ENCODE data around the gene LAP3. TPM values are rescaled to one million over a fixed set of nuclear protein-coding genes. Genes with fewer than 3 reads are reported as not detected.

LAP3 gene
- total and polyA plus RNA-seq, 8 donors, result 10.4 to 30.0 (median 17.8) TPM

DNA sequence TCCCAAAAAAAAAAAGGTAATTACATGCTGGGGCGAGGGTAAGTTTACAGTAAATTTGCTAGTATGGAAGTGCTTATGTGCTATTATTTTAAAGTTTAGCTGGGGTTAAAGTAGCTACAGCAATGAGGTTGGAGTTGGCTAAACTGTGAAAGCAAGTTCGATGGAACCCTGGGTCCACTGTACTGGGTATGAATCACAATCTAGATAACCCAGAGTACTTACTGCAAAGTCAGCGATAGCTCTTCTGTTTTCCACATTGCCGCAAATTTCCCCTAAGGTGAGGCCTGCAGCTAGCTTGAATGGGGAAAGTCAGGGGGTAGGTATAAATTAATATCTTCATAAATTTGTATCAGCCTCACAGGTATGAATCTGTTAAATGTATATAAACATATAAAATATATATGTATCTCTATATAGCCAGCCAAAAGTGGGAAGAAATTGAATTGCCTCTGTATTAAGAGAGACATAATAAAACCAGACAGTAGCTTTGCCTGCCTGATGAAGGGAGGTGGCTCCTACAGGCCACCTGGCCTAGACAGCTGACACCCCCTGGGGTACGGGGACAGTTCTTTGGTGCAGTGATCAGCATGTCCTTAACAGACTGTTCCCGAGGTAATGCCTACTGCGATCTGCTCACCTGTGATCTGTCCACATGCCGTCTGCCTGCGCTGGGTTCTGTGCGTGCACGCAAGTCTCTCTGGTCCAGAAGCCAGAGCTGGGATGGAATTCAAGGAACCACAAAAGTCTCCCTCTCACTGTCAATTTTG lies 31.4 kb upstream of the LAP3 start:
- no peaks in the 10 kb centered on the region for H3K4me1 ChIP-seq
- intact Hi-C loops (cut with DNase I), result loop anchor here in 2 of 3 donors (5.0 kb wide), 2 partner anchors 92 to 97 kb away; no protein-coding TSS in a partner anchor
- H3K4me3 ChIP-seq, result no peak overlapping the region
- no peaks in the 10 kb centered on the region for H3K9me3 ChIP-seq
- no peaks in the 10 kb centered on the region for H3K27me3 ChIP-seq
- no peak for FAIRE-seq
- 63 to 67% methylated on average over 11 of the region's 11 CpGs for WGBS, 2 donors
- no peak for DNase-seq
- H3K27ac ChIP-seq, result no peak overlapping the region
- ATAC-seq, result no peak
- TF ChIP-seq, protein P1, sequence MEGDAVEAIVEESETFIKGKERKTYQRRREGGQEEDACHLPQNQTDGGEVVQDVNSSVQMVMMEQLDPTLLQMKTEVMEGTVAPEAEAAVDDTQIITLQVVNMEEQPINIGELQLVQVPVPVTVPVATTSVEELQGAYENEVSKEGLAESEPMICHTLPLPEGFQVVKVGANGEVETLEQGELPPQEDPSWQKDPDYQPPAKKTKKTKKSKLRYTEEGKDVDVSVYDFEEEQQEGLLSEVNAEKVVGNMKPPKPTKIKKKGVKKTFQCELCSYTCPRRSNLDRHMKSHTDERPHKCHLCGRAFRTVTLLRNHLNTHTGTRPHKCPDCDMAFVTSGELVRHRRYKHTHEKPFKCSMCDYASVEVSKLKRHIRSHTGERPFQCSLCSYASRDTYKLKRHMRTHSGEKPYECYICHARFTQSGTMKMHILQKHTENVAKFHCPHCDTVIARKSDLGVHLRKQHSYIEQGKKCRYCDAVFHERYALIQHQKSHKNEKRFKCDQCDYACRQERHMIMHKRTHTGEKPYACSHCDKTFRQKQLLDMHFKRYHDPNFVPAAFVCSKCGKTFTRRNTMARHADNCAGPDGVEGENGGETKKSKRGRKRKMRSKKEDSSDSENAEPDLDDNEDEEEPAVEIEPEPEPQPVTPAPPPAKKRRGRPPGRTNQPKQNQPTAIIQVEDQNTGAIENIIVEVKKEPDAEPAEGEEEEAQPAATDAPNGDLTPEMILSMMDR (IDR thresholded peaks at IDR 0.05), result no peak
- H3K36me3 ChIP-seq, result no peaks in the 10 kb centered on the region

DNA sequence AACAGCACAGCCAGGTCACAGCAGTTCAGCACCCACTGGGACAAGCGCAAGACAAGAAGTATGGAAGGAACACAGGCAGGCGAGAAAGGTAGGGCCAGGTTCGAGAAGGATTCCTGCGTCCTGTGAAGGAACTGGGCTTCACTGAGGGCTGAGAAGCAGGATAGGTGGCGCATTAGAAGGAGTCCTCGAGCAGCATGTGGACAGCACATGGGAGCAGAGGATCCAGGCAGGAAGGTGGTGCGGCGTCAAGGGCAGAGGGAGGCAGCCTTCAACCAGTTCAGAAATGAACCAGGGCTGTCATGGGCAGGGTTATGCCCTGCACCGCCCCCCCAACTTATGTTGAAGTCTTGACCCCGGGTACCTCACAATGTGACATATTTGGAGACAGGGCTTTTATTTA lies 30.8 kb upstream of the LAP3 start:
- ATAC-seq (no peak), DNase-seq (no peak), FAIRE-seq (no peak)
- no peak overlapping the region for H3K27ac ChIP-seq
- no peak overlapping the region for H3K4me3 ChIP-seq
- H3K27me3 ChIP-seq, result no peaks in the 10 kb centered on the region
- no peaks in the 10 kb centered on the region for H3K4me1 ChIP-seq
- intact Hi-C loops (cut with DNase I), result loop anchor here in 2 of 3 donors (5.0 kb wide), 2 partner anchors 91 to 96 kb away; no protein-coding TSS in a partner anchor
- no peaks in the 10 kb centered on the region for H3K36me3 ChIP-seq
- WGBS, 2 donors, result 70 to 71% methylated on average over 10 of the region's 10 CpGs
- TF ChIP-seq, protein P1 (IDR thresholded peaks at IDR 0.05), result no peak
- H3K9me3 ChIP-seq, result no peaks in the 10 kb centered on the region

DNA sequence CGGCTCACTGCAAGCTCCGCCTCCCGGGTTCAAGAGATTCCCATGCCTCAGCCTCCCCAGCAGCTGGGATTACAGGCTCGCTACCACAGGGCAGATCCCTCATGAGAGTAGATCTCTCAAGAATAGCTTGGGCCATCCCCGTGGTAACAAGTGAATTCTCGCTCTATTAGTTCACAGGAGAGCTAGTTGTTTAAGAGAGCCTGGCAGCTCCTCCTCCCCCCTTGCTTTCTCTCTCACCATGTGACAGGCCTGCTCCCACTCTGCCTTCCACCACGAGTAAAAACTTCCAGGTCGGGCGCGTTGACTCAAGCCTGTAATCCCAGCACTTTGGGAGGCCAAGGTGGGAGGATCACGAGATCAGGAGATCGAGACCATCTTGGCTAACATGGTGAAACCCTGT lies 30.3 kb upstream of the LAP3 start:
- DNase-seq, result no peak
- H3K9me3 ChIP-seq, result no peaks in the 10 kb centered on the region
- no peaks in the 10 kb centered on the region for H3K4me1 ChIP-seq
- no peak for ATAC-seq
- TF ChIP-seq, protein P1 (IDR thresholded peaks at IDR 0.05), result no peak
- no peaks in the 10 kb centered on the region for H3K36me3 ChIP-seq
- 65 to 73% methylated on average over 12 of the region's 12 CpGs for WGBS, 2 donors
- intact Hi-C loops (cut with DNase I), result loop anchor here in 2 of 3 donors (5.0 kb wide), 2 partner anchors 91 to 96 kb away; no protein-coding TSS in a partner anchor
- H3K27ac ChIP-seq, result no peak overlapping the region
- H3K27me3 ChIP-seq, result no peaks in the 10 kb centered on the region
- H3K4me3 ChIP-seq, result no peak overlapping the region
- FAIRE-seq, result no peak

DNA sequence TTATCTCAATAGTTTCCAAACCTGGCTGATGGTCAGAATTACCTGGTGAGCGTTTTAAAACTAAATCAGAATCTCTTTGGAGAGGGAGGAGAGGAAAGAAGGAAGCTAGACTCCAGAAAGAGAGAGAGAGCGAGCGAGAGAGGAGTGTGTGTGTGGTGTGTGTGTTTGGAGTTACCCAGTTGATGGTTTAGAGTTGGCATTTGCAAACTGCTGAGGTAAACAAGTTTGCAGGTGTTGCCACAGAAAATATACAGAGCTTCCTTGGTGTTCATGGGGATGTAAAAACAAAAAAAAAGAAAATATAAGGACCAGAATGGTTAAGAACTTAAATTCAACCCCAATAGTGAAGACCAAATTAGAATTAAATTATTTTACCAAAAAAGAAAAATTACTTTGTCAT lies 26.4 kb upstream of the LAP3 start:
- H3K27ac ChIP-seq, result no peak overlapping the region
- TF ChIP-seq, protein P1 (IDR thresholded peaks at IDR 0.05), result no peak
- no peaks in the 10 kb centered on the region for H3K9me3 ChIP-seq
- FAIRE-seq (no peak), ATAC-seq (no peak), DNase-seq (no peak)
- no peak overlapping the region for H3K4me3 ChIP-seq
- H3K27me3 ChIP-seq, result no peaks in the 10 kb centered on the region
- WGBS, 2 donors, result 75 to 83% methylated on average over 3 of the region's 3 CpGs
- H3K4me1 ChIP-seq, result no peaks in the 10 kb centered on the region
- H3K36me3 ChIP-seq, result no peaks in the 10 kb centered on the region
- intact Hi-C loops (cut with DNase I), result loop anchor here in 1 of 3 donors (10.0 kb wide), 1 partner anchor 254 kb away; no protein-coding TSS in a partner anchor

DNA sequence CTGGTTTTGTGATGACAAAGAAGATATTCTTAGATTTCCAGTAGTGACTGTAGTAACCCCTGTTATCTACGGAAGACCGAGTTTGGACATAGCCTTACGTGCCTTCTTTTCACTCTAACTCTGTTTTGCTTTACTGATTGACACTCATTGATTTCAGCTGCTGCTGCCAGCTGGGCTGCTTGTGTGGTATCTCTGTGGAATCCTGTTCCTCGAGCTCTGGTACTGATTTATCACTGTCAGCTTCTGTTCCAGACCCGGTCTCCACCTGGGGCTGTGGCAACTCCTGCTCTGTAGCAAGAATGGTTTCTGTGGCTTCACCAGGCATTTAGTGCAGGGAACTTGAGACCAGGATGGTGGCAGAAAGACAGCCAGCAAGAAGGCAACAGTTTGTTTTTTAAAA lies 24.6 kb upstream of the LAP3 start:
- H3K4me3 ChIP-seq, result no peak overlapping the region
- FAIRE-seq, result no peak
- no peaks in the 10 kb centered on the region for H3K36me3 ChIP-seq
- H3K27ac ChIP-seq, result no peak overlapping the region
- WGBS, 2 donors, result 5 to 13% methylated on average over 5 of the region's 5 CpGs
- intact Hi-C loops (cut with DNase I), result loop anchor here in 1 of 3 donors (10.0 kb wide), 1 partner anchor 252 kb away; no protein-coding TSS in a partner anchor
- no peaks in the 10 kb centered on the region for H3K9me3 ChIP-seq
- peak in 2 of 6 donors; percentile 15 to 42 for DNase-seq
- ATAC-seq, result peak in 3 of 4 donors; percentile 39 to 70 (median 39)
- no peaks in the 10 kb centered on the region for H3K4me1 ChIP-seq
- TF ChIP-seq, protein P1 (IDR thresholded peaks at IDR 0.05), result no peak
- no peaks in the 10 kb centered on the region for H3K27me3 ChIP-seq
